Ovary (tissue), 9 donors: ENCODE measurements around the gene LMNTD2. TPM values are rescaled to one million over a fixed set of nuclear protein-coding genes. Genes with fewer than 3 reads are reported as not detected.

Experiments
- DNase-seq, 5 donors: peaks; one replicate each; pipeline ENCODE4 v3.0.0-alpha.2; 2019 to 2020
- H3K27ac ChIP-seq, 2 donors: fragments of 200-600 bp; one replicate each; pipeline versions ENCODE4 v1.5.1 to v1.8.0; 2019 to 2022
- H3K27me3 ChIP-seq: fragments of 200-600 bp; one replicate; pipeline ENCODE4 v1.8.0; 2022
- H3K36me3 ChIP-seq: fragments of 200-600 bp; sonication (generic); one replicate; pipeline ENCODE4 v1.5.1; 2019
- H3K4me1 ChIP-seq: one replicate; pipeline ENCODE4 v1.8.1; 2013; ENCODE audit warnings: mild to moderate bottlenecking, moderate library complexity; ENCODE audit not compliant: insufficient read depth
- H3K4me3 ChIP-seq: fragments of 200-600 bp; sonication (generic); one replicate; pipeline ENCODE4 v1.5.1; 2017
- H3K9me3 ChIP-seq, 2 donors: fragments of 200-600 bp in 1 of 2; sonication (generic) in 1 of 2; one replicate each; pipeline versions ENCODE4 v1.5.1 to v1.8.1; 2013 to 2019; ENCODE audit warnings: mild to moderate bottlenecking in 1 of 2, moderate library complexity in 1 of 2
- CTCF ChIP-seq, 3 donors: fragments of 450-650 bp in 2 of 3; fragments of 200-600 bp in 1 of 3; IDR thresholded peaks; one replicate each; pipeline versions ENCODE4 v1.5.1 to v1.8.0; 2016 to 2022; ENCODE audit warnings: antibody characterized with exemption in 3 of 3, mild to moderate bottlenecking in 1 of 3
- EP300 ChIP-seq: sonication (generic); formaldehyde crosslinking; IDR thresholded peaks from one replicate; pipeline ENCODE4 v1.6.1; 2017; ENCODE audit warnings: antibody characterized with exemption
- POLR2A ChIP-seq: fragments of 450-650 bp; IDR thresholded peaks from one replicate; pipeline ENCODE4 v1.6.1; 2017; ENCODE audit warnings: antibody characterized with exemption, mild to moderate bottlenecking, moderate library complexity
- WGBS, 3 donors: extraction: QIAGEN DNeasy Blood & Tissue Kit in 1 of 3; methylation state at CpG; one replicate each; pipeline versions ENCODE4 v1.1.5 to v1.1.7; 2013 to 2017; 5-methylcytosine and 5-hydroxymethylcytosine counted together
- intact Hi-C, 4 donors: fragments of 100-400 bp; cut with DNase I; formaldehyde crosslinking; loops; one replicate each; pipeline versions ENCODE4 v1.11.0 to v1.15.1; 2022 to 2023
- polyA plus RNA-seq, 2 donors: library from polyadenylated mRNA; stranded (reverse); fragments of 200-250 nt in 1 of 2; fragments of 350-450 nt in 1 of 2; fragmentation: Illumina TruSeq in 1 of 2; extraction: RNeasy Lipid Tissue Mini Kit (QIAGEN cat#74804) in 1 of 2; gene quantifications; one replicate each; pipeline ENCODE4 v1.2.3, GENCODE V29; 2013 to 2014
- total RNA-seq, 7 donors: library from RNA; depleted of rRNA in 2 of 7; stranded (reverse); fragments of >200 nt in 2 of 7; fragmentation: NEBNext Ultra II Directional in 3 of 7; extraction: Animal tissue kit (Norgen Biotek cat#: 25700) in 3 of 7; gene quantifications; one replicate each; pipeline versions ENCODE4 v1.1.0 to v1.2.4, GENCODE V29; 2016 to 2023
- donor health status: DM: no; HTN: no; CAD: no; lungs with moderate emphysema.
- donor health status: DM: no; HTN: no; CAD: no.
- donor health status: Bipolar disorder and iron deficiency.
- donor health status: DM: yes; HTN: yes; CAD: no.
- donor health status: DM: no; HTN: no; CAD: no.
- donor health status: DM: yes; HTN: yes; CAD: no.

Gene LMNTD2
- total and polyA plus RNA-seq, 9 donors = 0.70 to 7.6 (median 1.2) TPM; not detected in 1

- Histone ChIP-seq H3K36me3 (no peaks in the 10 kb centered on the region), H3K27me3 (no peaks in the 10 kb centered on the region), H3K27ac (no peak overlapping the region), H3K9me3 (no peaks in the 10 kb centered on the region), H3K4me1 (peaks cover 8% of the 10 kb centered on the region), H3K4me3 (no peak overlapping the region)
- WGBS, 3 donors = 85 to 89% (median 87%) methylated on average over 12 to 18 of the region's 18 CpGs
- no peak for TF ChIP-seq POLR2A
- no peak for TF ChIP-seq CTCF (IDR thresholded peaks at IDR 0.05)
- no peak for TF ChIP-seq EP300
- DNase-seq = peak in 1 of 5 donors; percentile 24
- intact Hi-C loops = loop anchor here in 1 of 4 donors (5.0 kb wide), 1 partner anchor 1264 kb away; no protein-coding TSS in a partner anchor
These were observed 2.7 kb upstream of the LMNTD2 start for GRCh38 chr11:563066-563811.

- WGBS, 3 donors = 92 to 94% (median 93%) methylated on average over 26 to 29 of the region's 29 CpGs
- Histone ChIP-seq H3K4me1 (peaks cover 6% of the 10 kb centered on the region), H3K27ac (no peak overlapping the region), H3K4me3 (no peak overlapping the region), H3K36me3 (no peaks in the 10 kb centered on the region), H3K27me3 (no peaks in the 10 kb centered on the region), H3K9me3 (no peaks in the 10 kb centered on the region)
- TF ChIP-seq CTCF (IDR thresholded peaks at IDR 0.05) (no peak), EP300 (no peak), POLR2A (no peak)
- DNase-seq = peak in 2 of 5 donors; percentile 42 to 46
- intact Hi-C loops = loop anchor here in 1 of 4 donors (5.0 kb wide), 1 partner anchor 1265 kb away; no protein-coding TSS in a partner anchor
These were observed 1.6 kb upstream of the LMNTD2 start for GRCh38 chr11:562046-562645.

- H3K36me3 ChIP-seq = no peaks in the 10 kb centered on the region
- intact Hi-C loops = loop anchor here in 1 of 4 donors (5.0 kb wide), 1 partner anchor 1266 kb away; no protein-coding TSS in a partner anchor
- H3K27ac ChIP-seq = no peak overlapping the region
- WGBS, 3 donors = 8 to 11% (median 10%) methylated on average over 53 to 67 of the region's 67 CpGs
- H3K4me1 ChIP-seq = peaks cover 6% of the 10 kb centered on the region
- H3K27me3 ChIP-seq = no peaks in the 10 kb centered on the region
- DNase-seq = peak in 2 of 5 donors; percentile 46 to 52
- peak overlapping the region; percentile 56 for H3K4me3 ChIP-seq
- TF ChIP-seq CTCF (IDR thresholded peaks at IDR 0.05) = no peak
- no peak for TF ChIP-seq POLR2A
- no peak for TF ChIP-seq EP300
- H3K9me3 ChIP-seq = no peaks in the 10 kb centered on the region
These were observed 838 bp upstream of the LMNTD2 start for GRCh38 chr11:561148-562003.

GRCh38 chr11:559712-560304, 730 bp downstream of the LMNTD2 start:
- H3K36me3 ChIP-seq = no peaks in the 10 kb centered on the region
- H3K27me3 ChIP-seq = no peaks in the 10 kb centered on the region
- no peak overlapping the region for H3K27ac ChIP-seq
- TF ChIP-seq EP300 (no peak), POLR2A (no peak), CTCF (IDR thresholded peaks at IDR 0.05) (no peak)
- peak overlapping the region; percentile 56 for H3K4me3 ChIP-seq
- WGBS, 3 donors = 79 to 82% (median 80%) methylated on average over 18 of the region's 18 CpGs
- no peak for DNase-seq
- H3K4me1 ChIP-seq = peaks cover 9% of the 10 kb centered on the region
- H3K9me3 ChIP-seq = no peaks in the 10 kb centered on the region
- intact Hi-C loops = loop anchor here in 1 of 4 donors (5.0 kb wide), 2 partner anchors 162 to 1267 kb away; no protein-coding TSS in a partner anchor
